Epidermal melanocyte (primary cell): ENCODE data around the gene MT2A.

Experiments
- DNase-seq: peaks from one replicate; pipeline ENCODE4 v3.0.0; 2011; ENCODE audit warnings: low spot score; ENCODE audit not compliant: insufficient read length

The MT2A gene

GRCh38 chr16:56600398-56600999 lies 7.9 kb upstream of the MT2A start:
- DNase-seq: no peak

DNA sequence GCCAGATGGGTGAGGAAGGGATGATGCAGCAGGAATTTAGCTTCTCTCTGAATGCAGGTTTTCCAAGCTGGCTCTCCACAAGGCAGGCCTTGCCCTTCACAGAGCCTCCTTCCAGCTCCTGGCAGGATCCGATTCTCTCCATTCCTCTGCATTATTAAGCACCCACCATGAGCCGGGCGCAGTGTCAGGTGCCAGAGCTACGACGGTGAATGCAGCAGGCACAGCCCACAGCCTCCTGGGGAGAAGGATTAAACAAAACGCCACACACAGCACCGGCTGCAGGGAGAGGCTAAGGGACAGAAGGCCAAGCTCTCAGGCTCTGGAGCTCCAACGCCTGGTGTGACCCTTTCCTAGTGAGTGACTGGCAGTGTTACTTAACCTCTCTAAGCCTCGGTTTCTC lies 7.1 kb upstream of the MT2A start:
- no peak for DNase-seq

- no peak for DNase-seq
Observed at GRCh38 chr16:56603589-56603988, 4.8 kb upstream of the MT2A start.

DNA sequence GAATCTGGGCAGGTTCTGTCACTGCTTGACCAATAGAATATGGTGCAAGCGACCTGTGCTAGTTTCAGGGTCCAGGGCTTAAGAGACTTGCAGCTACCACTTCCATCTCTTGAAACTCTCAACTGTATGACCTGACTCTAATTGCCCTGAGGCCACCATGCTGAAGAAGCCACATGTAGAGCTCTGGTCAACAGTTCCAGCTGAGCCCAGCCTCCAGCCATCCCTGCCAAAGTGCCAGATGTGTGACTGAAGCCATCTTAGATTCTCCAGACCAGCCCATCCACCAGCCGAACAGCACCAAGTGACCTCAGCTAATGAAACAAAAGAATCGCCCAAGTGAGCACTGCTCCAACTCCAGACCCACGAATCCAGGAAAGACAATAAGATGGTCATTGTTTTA lies 3.4 kb upstream of the MT2A start:
- no peak for DNase-seq

DNA sequence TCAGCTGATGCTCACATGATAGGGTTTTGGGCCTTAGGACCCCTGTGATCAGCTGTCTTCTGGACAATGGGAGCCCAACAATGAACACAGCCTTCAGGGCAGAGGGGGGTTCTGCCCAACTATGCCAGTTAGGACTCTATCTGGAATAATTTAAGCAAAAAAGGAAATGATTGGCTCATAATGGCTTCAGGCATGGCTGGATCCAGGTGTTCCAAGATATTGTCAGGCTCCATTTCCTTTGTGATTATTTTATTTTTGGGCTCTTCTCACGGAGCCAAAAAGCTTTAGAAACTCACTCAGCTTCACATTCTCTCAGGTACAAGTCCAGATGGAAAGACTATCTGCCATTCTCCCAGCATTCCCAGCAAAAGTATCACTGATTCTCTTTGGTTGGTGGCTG lies 2.9 kb upstream of the MT2A start:
- no peak for DNase-seq

GRCh38 chr16:56606071-56606475 lies 2.3 kb upstream of the MT2A start:
- DNase-seq: no peak

- no peak for DNase-seq
Observed at GRCh38 chr16:56606476-56607108, 1.8 kb upstream of the MT2A start.

- DNase-seq: peak; percentile 54
Observed at GRCh38 chr16:56607109-56607618, 1.2 kb upstream of the MT2A start.

DNA sequence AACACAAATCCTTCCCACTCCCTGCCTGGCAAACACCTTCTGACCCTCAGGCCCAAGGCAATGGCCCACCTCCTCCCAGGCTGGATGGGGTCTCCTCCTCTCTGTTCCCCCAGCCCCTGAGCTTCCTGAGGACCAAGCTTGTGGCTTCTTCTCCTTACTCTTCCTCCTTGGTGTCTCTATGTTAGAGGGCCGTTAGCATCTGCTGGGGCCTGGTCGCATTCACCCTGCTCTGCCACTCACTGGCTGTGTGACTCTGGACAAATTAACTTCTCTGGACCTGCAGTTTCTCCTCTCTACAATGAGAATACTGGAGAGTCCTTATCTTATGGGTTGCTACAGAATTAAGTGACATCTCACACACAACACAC lies 725 bp upstream of the MT2A start:
- DNase-seq: no peak

GRCh38 chr16:56608876-56609462 lies 585 bp downstream of the MT2A start:
- DNase-seq: no peak

GRCh38 chr16:56609463-56609921 lies 1.1 kb downstream of the MT2A start:
- peak; percentile 66 for DNase-seq

- no peak for DNase-seq
Observed at GRCh38 chr16:56610017-56610608, 1.7 kb downstream of the MT2A start.

DNA sequence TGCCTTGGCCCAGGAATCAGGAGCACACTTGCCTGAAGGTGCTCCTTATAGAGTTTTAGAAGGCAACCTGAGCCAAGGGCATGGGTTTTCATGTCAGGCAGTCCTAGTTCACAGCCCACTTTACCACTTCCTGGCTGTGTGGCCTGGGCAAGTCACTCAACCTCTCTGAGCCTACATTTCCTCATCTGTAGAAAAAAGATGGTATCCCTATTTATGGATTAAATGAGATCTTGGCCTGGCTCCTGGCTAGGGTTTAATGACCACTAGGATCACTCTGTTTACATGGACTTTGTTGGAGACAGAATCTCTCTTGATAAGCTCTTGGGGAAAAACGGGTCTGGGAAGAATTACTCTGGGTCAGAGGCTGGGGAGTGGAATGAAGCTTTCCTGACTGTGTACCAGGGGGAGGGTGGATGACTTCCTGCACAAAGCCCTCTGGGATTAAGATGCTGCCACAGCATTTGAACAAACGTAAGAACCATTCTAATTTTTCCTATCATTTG lies 2.3 kb downstream of the MT2A start:
- DNase-seq: no peak

DNA sequence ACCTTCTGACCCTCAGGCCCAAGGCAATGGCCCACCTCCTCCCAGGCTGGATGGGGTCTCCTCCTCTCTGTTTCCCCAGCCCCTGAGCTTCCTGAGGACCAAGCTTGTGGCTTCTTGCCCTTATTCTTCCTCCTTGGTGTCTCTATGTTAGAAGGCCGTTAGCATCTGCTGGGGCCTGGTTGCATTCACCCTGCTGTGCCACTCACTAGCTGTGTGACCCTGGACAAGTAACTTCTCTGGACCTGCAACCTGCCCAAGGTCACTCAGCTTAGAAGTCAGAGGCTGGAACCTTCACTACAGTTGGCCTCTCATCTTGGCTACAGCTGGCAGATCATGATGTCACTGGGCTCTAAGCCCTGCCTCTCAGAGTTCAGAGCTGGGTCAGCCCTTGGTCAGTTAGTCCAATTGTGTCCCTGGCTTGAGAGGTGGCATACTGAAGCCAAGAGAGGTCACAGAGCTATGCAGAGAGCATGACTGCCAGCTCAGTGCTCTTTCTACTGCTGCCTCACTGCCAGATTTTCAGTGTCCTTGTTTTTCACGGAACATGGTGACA lies 3.0 kb downstream of the MT2A start:
- DNase-seq: no peak

DNA sequence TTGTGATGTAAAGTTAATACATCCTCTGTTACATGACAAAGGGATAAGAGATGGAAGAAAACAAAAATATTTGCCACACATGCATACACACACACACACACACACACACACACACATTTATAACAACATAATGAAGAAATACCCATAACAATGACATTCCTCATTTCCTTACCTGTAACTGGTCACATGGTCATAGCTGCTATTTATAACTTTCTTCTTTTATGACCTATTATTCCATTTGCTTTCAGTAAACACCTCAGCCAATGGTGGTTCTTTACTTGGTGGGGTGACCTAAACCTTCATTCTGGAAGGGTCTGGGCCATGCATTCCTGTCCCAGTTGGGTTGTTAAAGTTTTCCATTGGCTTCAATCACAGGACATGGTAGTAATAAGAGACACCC lies 5.3 kb downstream of the MT2A start:
- no peak for DNase-seq

DNA sequence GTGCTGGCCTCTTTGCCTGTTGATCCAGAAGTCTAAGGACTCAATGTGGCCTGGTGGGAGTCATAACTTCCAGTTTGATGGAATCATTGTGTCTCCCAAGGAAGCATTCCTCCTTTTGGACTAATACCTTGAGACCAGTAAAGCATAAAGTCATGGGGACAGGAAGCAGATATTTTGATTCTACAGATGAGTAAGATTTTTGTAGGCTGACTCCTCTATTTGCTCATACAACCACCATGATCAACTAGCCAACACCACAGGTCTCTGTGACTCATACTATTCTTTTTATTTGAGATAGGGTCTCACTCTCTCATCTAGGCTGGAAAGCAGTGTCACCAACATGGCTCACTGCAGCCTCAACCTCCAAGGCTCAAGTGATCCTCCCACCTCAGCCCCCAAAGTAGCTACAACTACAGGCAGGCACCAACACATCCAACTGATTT lies 6.2 kb downstream of the MT2A start:
- DNase-seq: no peak

- no peak for DNase-seq
Observed at GRCh38 chr16:56615353-56615752, 7.0 kb downstream of the MT2A start.

GRCh38 chr16:56616608-56617211 lies 8.3 kb downstream of the MT2A start:
- no peak for DNase-seq

GRCh38 chr16:56617212-56618085 lies 9.1 kb downstream of the MT2A start:
- no peak for DNase-seq

DNA sequence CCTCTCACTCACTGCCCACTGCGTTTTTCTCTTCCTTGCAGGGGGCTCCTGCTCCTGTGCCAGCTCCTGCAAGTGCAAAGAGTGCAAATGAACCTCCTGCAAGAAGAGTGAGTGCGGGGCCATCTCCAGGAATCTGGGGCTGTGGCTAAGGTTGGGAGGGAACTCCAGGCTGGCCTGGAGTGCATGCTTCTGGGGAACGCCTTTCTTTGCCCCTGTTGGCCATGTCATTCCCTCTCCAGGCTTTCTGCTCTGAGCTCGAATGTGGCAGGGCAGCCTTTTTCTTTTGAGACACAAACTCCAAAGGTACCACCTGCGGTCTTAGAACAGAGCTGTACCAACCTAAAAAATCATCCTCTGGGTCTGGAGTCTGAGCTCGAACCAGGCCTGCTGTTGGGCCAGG lies 9.8 kb downstream of the MT2A start:
- no peak for DNase-seq
